ENCODE results near the gene DROSHA. TPM values are rescaled to one million over a fixed set of nuclear protein-coding genes. Genes with fewer than 3 reads are reported as not detected.
A peak's percentile ranks its signal among the peaks of the same experiment; 100 is the strongest.

The DROSHA gene
- total and polyA plus RNA-seq, 2 of the 4 experiments (the other 2 are of a cell fraction): 36.4 to 36.5 TPM

GRCh38 chr5:31471040-31471439 lies 60.9 kb downstream of the DROSHA start:
- H3K4me2 ChIP-seq (ENCODE audit: low read depth, low read length): no peak overlapping the region
- no peak overlapping the region for H2BK20ac ChIP-seq (ENCODE audit: low read depth, low read length)
- H3K27ac ChIP-seq (ENCODE audit: insufficient read depth, low read length): no peak overlapping the region
- no peak overlapping the region for H3K14ac ChIP-seq (replicated peaks; ENCODE audit: low read depth, low read length)
- no peaks in the 10 kb centered on the region; the same call in 1 of the 2 replicates for H3K9me1 ChIP-seq (ENCODE audit: insufficient read depth, low read length)
- H2AK5ac ChIP-seq (ENCODE audit: low read depth, low read length): no peak overlapping the region
- no peak overlapping the region for H2AK9ac ChIP-seq (replicated peaks; ENCODE audit: low read depth, low read length, poor library complexity)
- no peaks in the 10 kb centered on the region for H4K20me1 ChIP-seq (ENCODE audit: insufficient read depth, low read length)
- no peak overlapping the region for H3K56ac ChIP-seq (ENCODE audit: extremely low read depth, insufficient read depth, low read length)
- no peak for TF ChIP-seq RAD21 (IDR thresholded peaks at IDR 0.05; ENCODE audit: low read length)
- no peak for TF ChIP-seq POLR2A (IDR thresholded peaks at IDR 0.05; ENCODE audit: low read depth, low read length)
- no peak for TF ChIP-seq CEBPB (IDR thresholded peaks at IDR 0.05; ENCODE audit: low read depth, low read length)
- no peak for TF ChIP-seq MAZ (IDR thresholded peaks at IDR 0.05; ENCODE audit: borderline replicate concordance, low read depth, low read length)
- no peak for TF ChIP-seq CHD1 (IDR thresholded peaks at IDR 0.05; ENCODE audit: low read depth, low read length)
- TF ChIP-seq RFX5 (IDR thresholded peaks at IDR 0.05; ENCODE audit: low read depth, low read length): no peak
- TF ChIP-seq BHLHE40 (IDR thresholded peaks at IDR 0.05; ENCODE audit: low read depth, low read length): no peak
- TF ChIP-seq RCOR1 (IDR thresholded peaks at IDR 0.05; ENCODE audit: insufficient replicate concordance, low read length): no peak
- TF ChIP-seq SMC3 (IDR thresholded peaks at IDR 0.05; ENCODE audit: low read depth, low read length): no peak
- no peak for TF ChIP-seq NFE2L2 (IDR thresholded peaks at IDR 0.05; ENCODE audit: low read depth, low read length)
- TF ChIP-seq FOS (IDR thresholded peaks at IDR 0.05; ENCODE audit: low read depth, low read length): no peak
- TF ChIP-seq CTCF (conservative IDR thresholded peaks at IDR 0.05; ENCODE audit: low read depth, low read length): no peak
- peak overlapping the region in 1 of 2 experiments; percentile 52; a peak in 2 of 4 replicates for H4K8ac ChIP-seq (ENCODE audit: low read depth in 2 of 2, low read length in 2 of 2)
- ChIA-PET POLR2A (ENCODE audit: unreplicated experiment) (no interaction called here), CTCF (no interaction called here)
- no CpG with 5 or more reads among the region's 2 CpGs for WGBS, 2 experiments (ENCODE audit: extremely low coverage in 2 of 2, insufficient read length in 1 of 2)
- H3K4me1 ChIP-seq (ENCODE audit: control insufficient read depth, insufficient read depth, low read length): peaks cover 7% of the 10 kb centered on the region
- H4K91ac ChIP-seq (ENCODE audit: insufficient read depth, low read depth, low read length): no peak overlapping the region
- H3K18ac ChIP-seq (ENCODE audit: low read depth, low read length): no peak overlapping the region
- ATAC-seq (ENCODE audit: low read depth) (no peak), DNase-seq (no peak)
- H3K79me1 ChIP-seq (ENCODE audit: low read depth in 1 of 2, low read length in 2 of 2): peaks cover 6 to 22% of the 10 kb centered on the region in 2 experiments; a peak in 2 of 4 replicates
- H3K36me3 ChIP-seq (ENCODE audit: control insufficient read depth, insufficient read depth, low read length): peaks cover 14% of the 10 kb centered on the region
- H3K9ac ChIP-seq (ENCODE audit: low read depth, low read length): no peak overlapping the region
- no peaks in the 10 kb centered on the region for H3K9me3 ChIP-seq (ENCODE audit: control insufficient read depth, insufficient read depth, low read length)
- no TSS peak for BruUV-seq (replicated peaks)
- H3K4me3 ChIP-seq (ENCODE audit: insufficient read depth, low read depth, low read length): no peak overlapping the region
- intact Hi-C loops (cut with micrococcal nuclease) (no loop called here), in situ Hi-C loops (cut with MboI; ENCODE audit: low sequenced_read_pairs) (no loop called here), dilution Hi-C loops (cut with HindIII; ENCODE audit: low sequenced_read_pairs, unreplicated experiment) (no loop called here)
- H2BK120ac ChIP-seq (ENCODE audit: low read depth, low read length): 0 out of 2 replicates have a peak overlapping the region, but pooled peaks have one; percentile 27
- no peak overlapping the region for H3K23ac ChIP-seq (ENCODE audit: low read depth, low read length)
- no peak overlapping the region for H2AFZ ChIP-seq (replicated peaks; ENCODE audit: low read length, poor library complexity)
- no peaks in the 10 kb centered on the region for H3K27me3 ChIP-seq (ENCODE audit: control insufficient read depth, insufficient read depth, low read length)
- H2BK5ac ChIP-seq (ENCODE audit: low read depth, low read length, poor library complexity, severe bottlenecking): peak overlapping the region; percentile 80
- H3K4ac ChIP-seq (ENCODE audit: low read depth, low read length): no peak overlapping the region
- H4K5ac ChIP-seq (ENCODE audit: low read depth, low read length): no peak overlapping the region
- no peak overlapping the region for H2BK15ac ChIP-seq (ENCODE audit: low read depth, low read length)
